ENCODE data around the gene COG4.
"Not testable (repeated sequence)": the region's sequence is repeated elsewhere in the genome, so short reads cannot be mapped to it uniquely, and the experiment has no call there.

COG4 gene

GRCh38 chr16:70523076-70523742 is at the start of gene COG4:
Gene COG4 (minus strand): TSS chr16:70523554. CDS start chr16:70523543, 11 bp downstream.
- DNase-seq, result peak; percentile 86 to 87

GRCh38 chr16:70572926-70573270 is 49.5 kb upstream of the COG4 start:
- no peak for DNase-seq

GRCh38 chr16:70572050-70572925 is 48.9 kb upstream of the COG4 start:
- no peak for DNase-seq

- DNase-seq, result no peak
Observed at GRCh38 chr16:70571623-70572022, 48.3 kb upstream of the COG4 start.

- DNase-seq, result no peak
Observed at GRCh38 chr16:70570967-70571570, 47.7 kb upstream of the COG4 start.

GRCh38 chr16:70569752-70570151 is 46.4 kb upstream of the COG4 start:
- DNase-seq, result no peak

- DNase-seq, result no peak
Observed at GRCh38 chr16:70568601-70569237, 45.4 kb upstream of the COG4 start.

- no peak for DNase-seq
Observed at GRCh38 chr16:70565053-70565452, 41.7 kb upstream of the COG4 start.

- no peak for DNase-seq
Observed at GRCh38 chr16:70563636-70564035, 40.3 kb upstream of the COG4 start.

GRCh38 chr16:70561623-70562022 is 38.3 kb upstream of the COG4 start:
- no peak for DNase-seq

GRCh38 chr16:70556063-70556462 is 32.7 kb upstream of the COG4 start:
- DNase-seq, result no peak

- DNase-seq, result no peak
Observed at GRCh38 chr16:70553645-70554044, 30.3 kb upstream of the COG4 start.

- no peak for DNase-seq
Observed at GRCh38 chr16:70552675-70553074, 29.3 kb upstream of the COG4 start.

GRCh38 chr16:70551788-70552187 is 28.4 kb upstream of the COG4 start:
- no peak for DNase-seq

- DNase-seq, result no peak
Observed at GRCh38 chr16:70550082-70550481, 26.7 kb upstream of the COG4 start.

GRCh38 chr16:70548936-70549335 is 25.6 kb upstream of the COG4 start:
- no peak for DNase-seq

GRCh38 chr16:70544548-70544947 is 21.2 kb upstream of the COG4 start:
- no peak for DNase-seq

GRCh38 chr16:70540994-70541393 is 17.6 kb upstream of the COG4 start:
- no peak for DNase-seq

GRCh38 chr16:70534971-70535370 is 11.6 kb upstream of the COG4 start:
- DNase-seq, result no peak

GRCh38 chr16:70529954-70530353 is 6.6 kb upstream of the COG4 start:
- DNase-seq, result not testable (repeated sequence)

GRCh38 chr16:70529051-70529777 is 5.9 kb upstream of the COG4 start:
- DNase-seq, result peak; percentile 20 to 29

GRCh38 chr16:70527315-70527996 is 4.1 kb upstream of the COG4 start:
- no peak for DNase-seq
